Activated T-cell treated with anti-CD3 and anti-CD28 coated beads, Interleukin-2, amount 50 U/mL, for 4 hours (primary cell): ENCODE data around the gene SPSB1. TPM values are rescaled to one million over a fixed set of nuclear protein-coding genes. Genes with fewer than 3 reads are reported as not detected.
A peak's percentile ranks its signal among the peaks of the same experiment; 100 is the strongest.

Experiments used
- ATAC-seq, 2 donors: fragments of 200-7000 bp; cut with Tn5 transposase; one replicate each; pipeline ENCODE4 v1.10.0; 2021
- DNase-seq: peaks from one replicate; pipeline ENCODE4 v3.0.0-alpha.2; 2020
- H3K27me3 Mint-ChIP-seq: one replicate; pipeline ENCODE4 v1.8.0; 2021; ENCODE audit warnings: low read depth, mixed read lengths
- H3K36me3 Mint-ChIP-seq: one replicate; pipeline ENCODE4 v1.8.0; 2022; ENCODE audit warnings: mixed read lengths; ENCODE audit not compliant: insufficient read depth
- H3K4me1 Mint-ChIP-seq: one replicate; pipeline ENCODE4 v1.8.0; 2021; ENCODE audit warnings: low read depth, mixed read lengths
- H3K4me3 Mint-ChIP-seq: one replicate; pipeline ENCODE4 v1.8.0; 2021; ENCODE audit warnings: mild to moderate bottlenecking, moderate library complexity, mixed read lengths
- H3K9me3 Mint-ChIP-seq: one replicate; pipeline ENCODE4 v1.8.0; 2021; ENCODE audit warnings: mixed read lengths
- total RNA-seq, 3 donors: library from RNA; stranded (reverse); gene quantifications; one replicate each; pipeline ENCODE4 v1.2.1, GENCODE V29; 2021

SPSB1 gene
- total RNA-seq, 3 donors from 2014 or later, result 2.3 to 3.8 (median 3.0) TPM

DNA sequence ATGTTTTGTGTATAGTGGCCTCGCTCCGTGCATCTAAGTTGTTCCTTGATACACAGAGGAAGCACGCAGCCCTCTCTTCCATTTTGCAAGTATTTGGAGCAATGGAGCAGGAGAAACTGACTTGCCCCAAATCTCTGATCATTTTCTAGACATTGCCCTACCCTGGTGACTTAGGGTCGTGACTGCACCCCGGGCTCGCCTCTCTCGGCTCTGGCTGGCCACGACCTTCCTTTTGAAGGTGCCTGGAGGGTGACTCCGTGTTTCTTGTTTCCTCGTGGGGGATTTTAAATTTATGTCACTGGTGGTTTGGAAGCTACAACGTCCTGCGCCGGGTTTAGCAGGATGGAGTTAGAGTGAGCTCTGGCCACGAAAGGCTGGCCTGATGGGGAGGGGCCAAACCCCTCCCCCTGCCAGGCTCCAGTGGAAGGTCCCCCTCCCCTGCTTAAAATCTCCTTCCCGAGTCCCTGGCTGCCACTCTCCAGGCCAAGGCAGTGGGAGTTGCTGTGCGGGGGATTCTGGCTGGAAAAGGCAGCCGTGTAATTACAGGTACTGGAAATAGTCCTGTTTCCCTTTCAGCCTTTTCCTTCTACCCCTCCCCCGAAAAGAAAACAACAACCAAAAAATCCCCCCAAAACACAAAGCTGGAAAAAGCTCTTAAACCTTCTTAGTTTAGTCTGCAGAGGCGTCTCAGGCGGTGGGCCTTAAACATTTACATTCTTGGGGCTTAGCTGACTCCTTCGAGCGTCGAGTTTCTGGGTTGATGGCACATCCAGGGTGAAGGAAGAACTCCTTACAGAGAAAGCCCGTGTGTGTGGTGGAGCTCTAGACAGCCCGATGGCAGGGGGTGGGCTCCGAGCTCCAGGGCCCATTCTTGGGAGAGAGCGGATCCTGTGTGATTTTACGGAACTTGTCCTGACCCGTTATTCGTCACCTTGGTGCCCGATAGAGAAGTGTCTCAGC is 28.1 kb downstream of the SPSB1 start:
- H3K36me3 Mint-ChIP-seq, result no peaks in the 10 kb centered on the region
- ATAC-seq, result no peak
- no peak for DNase-seq
- H3K9me3 Mint-ChIP-seq, result no peaks in the 10 kb centered on the region
- H3K4me3 Mint-ChIP-seq, result no peak overlapping the region
- H3K4me1 Mint-ChIP-seq, result peaks cover 16% of the 10 kb centered on the region
- H3K27me3 Mint-ChIP-seq, result no peaks in the 10 kb centered on the region

DNA sequence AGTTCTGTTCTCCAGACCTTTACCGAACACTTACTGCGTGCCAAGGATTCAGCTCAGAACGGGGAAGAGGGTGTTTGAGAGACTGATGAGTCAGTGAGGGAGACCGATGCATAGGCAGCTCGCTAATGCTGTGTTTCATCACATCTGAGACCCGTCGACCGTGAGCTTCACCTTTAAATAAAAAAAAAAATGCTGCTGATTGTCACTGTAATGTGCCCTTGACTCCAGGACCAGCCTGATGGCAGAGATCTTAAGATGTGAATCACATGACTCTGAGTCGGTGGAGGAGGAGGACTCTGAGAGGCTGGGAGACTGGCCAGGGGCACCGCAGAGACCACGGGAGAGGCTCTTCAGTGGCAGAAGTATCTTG is 28.8 kb downstream of the SPSB1 start:
- DNase-seq, result no peak
- Mint-ChIP-seq H3K27me3 (no peaks in the 10 kb centered on the region), H3K36me3 (no peaks in the 10 kb centered on the region), H3K4me3 (no peak overlapping the region), H3K9me3 (no peaks in the 10 kb centered on the region), H3K4me1 (peaks cover 12% of the 10 kb centered on the region)
- no peak for ATAC-seq

DNA sequence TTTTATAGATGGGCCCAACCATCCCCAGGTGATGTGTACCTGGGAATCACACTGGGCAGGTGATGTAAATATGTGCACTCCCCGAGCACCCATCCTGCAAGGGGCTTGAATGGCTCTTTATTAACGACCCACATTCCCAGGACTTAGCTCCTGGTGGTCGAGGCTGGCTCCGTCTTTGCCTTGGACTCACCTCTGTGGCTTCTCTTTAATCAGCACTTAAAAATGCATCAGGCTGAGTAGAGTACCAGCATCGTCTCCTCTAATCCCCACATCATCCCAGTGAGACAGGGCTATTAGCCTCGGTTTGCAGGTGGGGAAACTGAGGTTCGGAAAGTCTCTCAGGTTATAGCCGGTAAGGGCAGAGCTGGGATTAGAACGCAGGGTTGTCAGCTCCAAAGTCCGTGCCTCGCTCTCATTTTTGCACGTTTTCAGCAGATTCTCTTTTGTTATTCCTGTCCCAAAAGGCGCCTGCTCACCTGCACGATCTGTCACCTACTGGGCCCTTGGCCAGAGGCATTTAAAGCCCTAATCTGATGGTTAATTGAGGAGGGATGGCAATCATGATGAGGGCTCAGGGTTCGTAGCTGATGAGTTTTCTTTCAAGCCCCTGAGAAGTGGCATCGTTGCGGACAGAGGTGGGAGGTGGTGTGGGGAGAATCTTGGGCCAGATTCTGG is 29.4 kb downstream of the SPSB1 start:
- Mint-ChIP-seq H3K4me3 (no peak overlapping the region), H3K36me3 (no peaks in the 10 kb centered on the region), H3K27me3 (no peaks in the 10 kb centered on the region), H3K9me3 (no peaks in the 10 kb centered on the region), H3K4me1 (peaks cover 8% of the 10 kb centered on the region)
- DNase-seq (no peak), ATAC-seq (no peak)

DNA sequence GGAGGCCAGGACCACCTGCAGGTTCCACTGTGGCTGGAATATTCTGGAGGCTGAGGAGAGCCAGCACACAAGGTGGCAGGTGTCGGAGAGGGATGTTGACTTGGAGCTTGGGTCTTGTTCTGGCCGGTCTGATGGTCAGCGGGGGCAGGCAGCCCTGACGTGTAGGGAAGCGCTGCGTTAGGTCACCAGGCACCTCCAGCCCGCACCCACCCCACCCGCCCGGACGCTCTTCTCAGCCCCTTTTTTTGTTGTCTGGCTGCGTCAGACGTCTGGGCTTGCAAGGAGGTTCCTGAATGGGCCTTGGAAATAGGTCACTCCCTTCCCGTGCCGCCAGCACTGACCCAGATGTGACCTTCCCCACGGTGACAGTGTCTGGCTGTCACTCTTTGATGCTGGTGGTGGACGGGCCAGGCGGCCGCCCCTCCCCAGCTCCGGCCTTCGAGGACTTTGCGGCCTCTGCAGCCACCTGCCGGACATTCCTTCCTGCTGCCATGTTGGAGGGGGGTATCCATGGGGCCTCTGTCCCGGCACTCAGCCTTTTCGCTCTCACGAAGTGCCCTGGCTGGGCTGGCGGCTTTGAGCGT is 30.1 kb downstream of the SPSB1 start:
- H3K36me3 Mint-ChIP-seq, result no peaks in the 10 kb centered on the region
- no peaks in the 10 kb centered on the region for H3K9me3 Mint-ChIP-seq
- no peak for DNase-seq
- H3K4me3 Mint-ChIP-seq, result no peak overlapping the region
- no peak for ATAC-seq
- peaks cover 3% of the 10 kb centered on the region for H3K4me1 Mint-ChIP-seq
- no peaks in the 10 kb centered on the region for H3K27me3 Mint-ChIP-seq

DNA sequence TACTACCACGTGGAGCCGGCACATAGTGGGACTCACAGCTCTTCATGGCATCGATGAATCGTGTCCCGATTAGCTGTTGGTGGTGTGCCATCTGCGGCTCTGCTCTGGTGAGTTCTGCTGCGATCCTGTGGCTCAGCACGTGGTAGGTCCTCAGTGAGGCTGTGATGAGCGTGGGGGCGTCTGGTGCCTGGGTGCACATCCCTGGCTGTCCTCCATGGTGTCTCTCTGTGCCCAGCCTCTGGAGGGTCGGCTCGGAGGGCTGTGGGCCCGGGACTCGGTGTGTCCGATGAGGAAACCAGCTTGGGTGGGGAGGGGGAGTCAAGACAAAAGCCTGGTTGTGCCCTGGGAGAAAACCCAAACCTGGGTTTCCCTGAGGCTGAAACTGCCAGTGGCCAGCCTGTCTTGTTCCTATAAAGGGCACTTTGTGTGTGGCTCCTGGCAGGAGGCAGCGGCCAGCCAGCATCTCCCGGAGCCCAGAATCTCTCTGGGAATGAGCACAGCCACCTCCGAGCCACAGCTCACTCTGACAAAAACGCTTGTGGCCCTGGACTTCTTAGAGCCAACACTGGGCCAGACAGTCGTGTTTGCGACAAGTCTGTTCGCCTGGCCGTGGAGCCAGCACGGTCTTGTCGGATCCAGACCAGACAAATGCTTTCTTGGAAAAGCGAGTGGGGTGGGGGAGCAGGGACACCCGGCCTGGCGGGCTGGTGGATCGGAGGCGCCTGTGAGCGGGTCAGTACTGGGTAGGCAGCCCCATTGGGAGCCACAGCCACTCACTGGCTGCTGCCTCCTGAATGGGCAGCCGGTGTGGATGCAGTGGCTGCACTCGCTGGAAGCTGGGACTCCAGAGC is 31.8 kb downstream of the SPSB1 start:
- no peak for DNase-seq

DNA sequence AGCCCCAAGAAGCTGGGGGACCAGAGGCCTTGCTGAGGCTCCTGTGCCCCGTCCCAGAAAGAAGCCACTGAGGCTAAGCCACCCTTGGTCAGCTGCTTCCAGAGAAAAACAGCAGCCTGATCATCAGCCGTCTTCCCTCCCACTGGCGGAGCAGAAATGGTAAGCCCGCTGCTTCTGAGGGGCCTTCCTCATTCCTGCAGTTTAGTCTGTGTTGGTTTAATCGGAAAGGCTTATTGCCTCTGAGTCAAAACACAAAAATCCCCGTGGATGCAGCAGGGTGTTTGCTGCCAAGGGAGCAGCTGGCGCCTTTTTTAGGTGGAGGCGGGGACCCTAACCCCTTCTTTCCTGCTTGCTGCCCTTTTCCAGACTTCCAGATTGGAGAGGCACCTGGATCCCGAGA is 33.9 kb downstream of the SPSB1 start:
- peaks cover 1% of the 10 kb centered on the region for H3K4me1 Mint-ChIP-seq
- H3K9me3 Mint-ChIP-seq, result no peaks in the 10 kb centered on the region
- no peak overlapping the region for H3K4me3 Mint-ChIP-seq
- ATAC-seq (no peak), DNase-seq (no peak)
- no peaks in the 10 kb centered on the region for H3K36me3 Mint-ChIP-seq
- H3K27me3 Mint-ChIP-seq, result no peaks in the 10 kb centered on the region

More for the DNA sequence above, 31.8 kb downstream of the SPSB1 start:
- ATAC-seq, result no peak
- no peaks in the 10 kb centered on the region for H3K4me1 Mint-ChIP-seq
- H3K27me3 Mint-ChIP-seq, result no peaks in the 10 kb centered on the region
- no peaks in the 10 kb centered on the region for H3K9me3 Mint-ChIP-seq
- no peak overlapping the region for H3K4me3 Mint-ChIP-seq
- H3K36me3 Mint-ChIP-seq, result no peaks in the 10 kb centered on the region

DNA sequence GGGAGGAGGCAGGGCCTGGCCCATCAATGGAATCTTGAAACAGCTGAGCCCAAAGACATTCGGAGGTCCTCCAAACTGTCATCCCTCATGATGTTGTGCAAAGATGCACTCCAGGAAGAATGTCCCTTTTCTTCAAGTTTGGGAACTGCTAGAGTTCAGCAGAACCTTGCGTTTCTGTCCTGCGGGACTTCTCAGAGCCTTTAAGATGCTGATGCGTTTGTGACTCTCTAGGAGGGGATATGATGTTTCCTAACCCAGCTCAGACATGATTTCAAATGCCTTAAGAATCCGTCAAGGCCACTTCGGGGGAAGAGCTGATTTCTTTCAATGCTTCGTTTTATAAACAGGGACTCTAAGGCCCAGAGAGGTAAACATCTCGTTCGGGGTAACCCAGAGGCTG is 35.5 kb downstream of the SPSB1 start:
- Mint-ChIP-seq H3K4me1 (peaks cover 14% of the 10 kb centered on the region), H3K4me3 (no peak overlapping the region), H3K36me3 (no peaks in the 10 kb centered on the region), H3K9me3 (no peaks in the 10 kb centered on the region), H3K27me3 (no peaks in the 10 kb centered on the region)
- DNase-seq (no peak), ATAC-seq (no peak)

DNA sequence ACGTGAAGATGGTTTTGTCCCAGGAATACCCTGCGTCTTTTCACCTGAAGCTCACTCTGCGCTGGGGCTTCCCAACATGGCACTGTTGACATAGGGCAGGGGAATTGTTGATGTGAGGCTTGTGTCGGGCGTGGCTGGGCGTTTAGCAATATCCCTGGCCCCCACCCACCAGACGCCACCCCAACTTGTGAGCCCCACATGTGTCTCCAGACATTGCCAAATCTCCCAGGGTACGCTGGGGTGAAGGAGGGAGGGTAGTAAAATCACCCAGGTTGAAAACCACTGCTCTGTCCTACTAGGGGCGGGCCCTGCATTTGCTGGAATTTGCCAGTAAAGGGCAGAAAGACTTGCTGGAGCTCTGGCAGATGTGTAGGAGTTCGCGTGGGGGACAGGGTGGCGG is 36.0 kb downstream of the SPSB1 start:
- Mint-ChIP-seq H3K27me3 (no peaks in the 10 kb centered on the region), H3K9me3 (no peaks in the 10 kb centered on the region), H3K36me3 (no peaks in the 10 kb centered on the region), H3K4me1 (peaks cover 14% of the 10 kb centered on the region), H3K4me3 (no peak overlapping the region)
- no peak for DNase-seq
- ATAC-seq, result no peak

DNA sequence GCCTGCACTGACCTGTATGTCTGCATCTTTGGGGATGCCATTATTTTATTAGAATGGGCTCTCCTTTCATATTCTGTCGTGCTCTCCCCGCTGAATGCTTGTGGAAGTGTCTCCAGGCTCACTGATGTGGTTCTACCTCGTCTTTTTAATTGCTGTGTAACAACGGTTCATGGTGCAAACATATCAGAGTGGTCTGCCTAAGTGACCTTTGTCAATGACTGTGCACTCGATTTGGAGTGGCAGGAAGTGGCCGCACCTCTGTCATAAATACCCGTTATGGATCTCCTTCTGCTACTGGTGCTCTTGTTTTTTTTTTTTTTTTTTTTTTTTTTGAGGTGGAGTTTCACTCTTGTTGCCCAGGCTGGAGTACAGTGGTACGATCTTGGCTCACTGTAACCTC is 38.3 kb downstream of the SPSB1 start:
- H3K4me3 Mint-ChIP-seq, result no peak overlapping the region
- peaks cover 2% of the 10 kb centered on the region for H3K36me3 Mint-ChIP-seq
- H3K9me3 Mint-ChIP-seq, result no peaks in the 10 kb centered on the region
- no peak for DNase-seq
- ATAC-seq, result no peak
- H3K27me3 Mint-ChIP-seq, result no peaks in the 10 kb centered on the region
- peaks cover 18% of the 10 kb centered on the region for H3K4me1 Mint-ChIP-seq

DNA sequence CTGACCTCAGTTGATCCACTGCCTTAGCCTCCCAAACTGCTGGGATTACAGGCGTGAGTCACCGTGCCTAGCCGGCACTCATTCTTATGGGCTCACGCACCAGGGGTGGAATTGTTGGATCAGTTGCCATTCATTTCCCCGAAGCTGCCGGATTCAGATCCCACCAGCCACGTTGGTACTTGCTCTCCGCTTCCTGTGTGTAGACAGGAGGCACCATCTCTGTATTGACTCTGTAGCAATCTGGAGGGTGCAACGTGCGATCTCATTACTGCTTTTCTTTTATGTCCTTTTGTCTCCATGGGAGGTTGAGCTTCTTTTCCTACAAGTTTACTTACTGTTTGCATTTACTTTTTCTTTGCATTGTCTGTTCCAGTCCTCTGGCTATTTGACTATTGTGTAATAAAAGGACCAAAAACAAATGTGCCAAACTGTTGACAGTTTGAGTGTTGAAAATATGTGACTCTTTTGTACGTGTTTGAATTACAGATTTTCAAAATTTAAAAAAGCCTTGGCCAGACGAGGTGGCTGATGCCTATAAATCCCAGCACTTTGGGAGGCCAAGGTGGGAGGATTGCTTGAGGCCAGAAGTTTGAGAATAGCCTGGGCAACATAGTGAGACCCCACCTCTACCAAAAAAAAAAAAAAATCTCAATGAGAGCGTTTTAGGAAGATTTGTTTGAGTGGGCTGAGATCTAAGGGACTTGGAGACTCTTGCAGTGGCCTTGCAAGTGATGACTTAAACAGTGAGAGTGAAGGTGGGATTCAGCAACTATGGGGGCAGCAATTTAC is 39.1 kb downstream of the SPSB1 start:
- H3K36me3 Mint-ChIP-seq, result peaks cover 2% of the 10 kb centered on the region
- H3K4me1 Mint-ChIP-seq, result peaks cover 18% of the 10 kb centered on the region
- no peaks in the 10 kb centered on the region for H3K9me3 Mint-ChIP-seq
- no peak for DNase-seq
- no peak overlapping the region for H3K4me3 Mint-ChIP-seq
- no peaks in the 10 kb centered on the region for H3K27me3 Mint-ChIP-seq
- no peak for ATAC-seq

DNA sequence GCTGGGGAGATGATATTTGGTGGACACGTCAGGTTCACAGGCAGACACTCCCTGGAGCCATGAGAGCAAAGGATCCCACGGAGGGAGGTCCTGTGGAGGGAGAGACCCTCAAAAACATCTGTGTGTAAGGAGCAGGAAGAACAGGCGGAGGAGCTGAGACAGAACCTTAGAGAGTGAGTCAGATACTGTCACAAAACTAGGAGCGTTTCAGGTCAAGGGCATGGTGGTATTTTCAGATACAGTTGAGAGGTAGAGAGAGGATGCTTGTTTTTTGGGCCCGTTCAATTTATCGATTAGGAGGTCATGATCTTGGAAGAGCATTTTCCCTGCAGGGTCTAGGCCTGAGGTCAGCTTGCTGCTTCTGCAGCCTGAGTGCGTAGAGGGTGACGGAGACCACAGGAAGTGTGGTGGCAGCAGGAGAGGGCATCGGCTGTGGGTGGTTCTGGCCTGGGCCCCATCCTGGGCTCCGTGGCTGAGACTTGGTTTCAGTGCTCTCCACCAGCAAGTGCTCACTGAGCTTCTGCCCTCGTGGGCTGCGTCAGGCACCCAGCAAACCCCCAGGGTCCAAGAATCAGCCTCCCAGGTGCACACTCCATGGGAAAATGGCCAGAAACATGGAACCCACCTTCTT is 39.9 kb downstream of the SPSB1 start:
- no peaks in the 10 kb centered on the region for H3K9me3 Mint-ChIP-seq
- peaks cover 2% of the 10 kb centered on the region for H3K36me3 Mint-ChIP-seq
- H3K27me3 Mint-ChIP-seq, result no peaks in the 10 kb centered on the region
- no peak overlapping the region for H3K4me3 Mint-ChIP-seq
- DNase-seq (no peak), ATAC-seq (peak in 1 of 2 donors; percentile 18)
- peaks cover 18% of the 10 kb centered on the region for H3K4me1 Mint-ChIP-seq

DNA sequence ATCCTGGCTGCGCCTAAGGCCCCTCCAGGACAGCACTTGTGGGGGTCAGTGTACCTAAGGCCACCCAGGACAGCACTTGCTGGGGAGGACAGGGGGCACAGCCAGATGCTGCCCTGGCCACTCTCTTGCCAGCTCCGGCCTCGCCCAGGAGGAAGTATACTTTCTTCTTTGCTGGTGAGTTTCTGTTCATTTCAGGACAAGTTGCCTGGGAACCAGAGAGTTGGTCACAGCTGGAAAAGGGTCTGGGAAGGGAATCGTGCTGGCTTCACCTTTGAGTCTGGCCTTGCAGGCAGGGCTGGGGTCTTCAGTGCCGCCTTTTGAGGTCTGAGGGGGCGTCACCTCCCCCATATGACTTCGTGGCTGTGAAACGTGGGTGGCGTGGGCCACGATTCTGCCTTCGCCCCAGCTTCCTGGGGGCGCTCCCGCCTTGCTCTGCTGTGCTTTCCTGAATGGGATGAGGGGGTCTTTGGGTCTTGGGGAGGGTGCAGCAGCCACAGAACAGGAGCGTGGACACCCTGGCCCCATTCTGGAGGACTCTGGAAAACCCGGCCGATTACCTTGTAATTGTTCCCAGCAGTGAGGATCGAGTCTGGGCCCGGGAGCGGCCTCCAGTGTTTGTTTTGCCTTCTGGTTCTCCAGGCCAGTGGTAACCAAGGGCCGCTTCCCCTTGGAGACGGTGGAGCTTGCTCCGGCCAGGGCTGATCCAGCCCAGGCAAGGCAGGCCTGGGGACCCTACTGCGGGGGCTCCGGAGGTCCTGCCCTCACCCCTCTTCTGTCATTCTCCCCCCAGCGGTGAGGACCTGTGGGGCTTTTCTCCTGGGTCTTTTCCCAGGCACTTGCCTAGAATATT is 45.9 kb downstream of the SPSB1 start:
- H3K36me3 Mint-ChIP-seq, result peaks cover 8% of the 10 kb centered on the region
- no peaks in the 10 kb centered on the region for H3K27me3 Mint-ChIP-seq
- peaks cover 3% of the 10 kb centered on the region for H3K4me1 Mint-ChIP-seq
- H3K4me3 Mint-ChIP-seq, result no peak overlapping the region
- ATAC-seq (no peak), DNase-seq (no peak)
- H3K9me3 Mint-ChIP-seq, result peaks cover 5% of the 10 kb centered on the region
